Hepatocyte (in vitro differentiated cells): ENCODE results near the gene ZNF90.

Experiments
- EZH2 ChIP-seq: fragments of 200-600 bp; sonication (generic); IDR thresholded peaks from 2 replicates; pipeline ENCODE4 v1.6.1; 2016; ENCODE audit warnings: antibody characterized with exemption, mild to moderate bottlenecking, borderline replicate concordance
- TF ChIP-seq, protein P1 (sequence below): fragments of 200-600 bp; sonication (generic); IDR thresholded peaks from 2 replicates; pipeline ENCODE4 v1.5.1; 2016; ENCODE audit warnings: antibody characterized with exemption, mild to moderate bottlenecking; ENCODE audit not compliant: poor library complexity

DNA sequence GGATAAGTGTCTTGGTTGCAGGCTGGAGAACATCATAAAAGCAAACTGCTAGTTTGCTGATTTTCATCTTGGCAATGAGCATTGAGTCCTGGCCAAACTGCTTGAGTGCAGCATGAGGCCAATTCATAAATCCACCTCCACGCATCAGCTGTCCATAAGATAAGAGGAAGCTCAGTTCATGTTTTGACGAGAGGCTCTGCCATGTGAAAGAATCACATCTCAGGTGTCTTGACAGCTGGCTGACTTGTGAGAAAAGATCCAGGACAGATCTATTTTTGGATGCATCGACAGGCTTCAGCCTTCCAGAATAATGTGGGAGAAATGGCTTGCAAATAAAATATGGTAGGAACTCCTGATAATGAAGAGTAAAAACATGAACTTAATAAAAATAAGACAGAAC lies 33.1 kb upstream of the ZNF90 start:
- TF ChIP-seq, protein P1, sequence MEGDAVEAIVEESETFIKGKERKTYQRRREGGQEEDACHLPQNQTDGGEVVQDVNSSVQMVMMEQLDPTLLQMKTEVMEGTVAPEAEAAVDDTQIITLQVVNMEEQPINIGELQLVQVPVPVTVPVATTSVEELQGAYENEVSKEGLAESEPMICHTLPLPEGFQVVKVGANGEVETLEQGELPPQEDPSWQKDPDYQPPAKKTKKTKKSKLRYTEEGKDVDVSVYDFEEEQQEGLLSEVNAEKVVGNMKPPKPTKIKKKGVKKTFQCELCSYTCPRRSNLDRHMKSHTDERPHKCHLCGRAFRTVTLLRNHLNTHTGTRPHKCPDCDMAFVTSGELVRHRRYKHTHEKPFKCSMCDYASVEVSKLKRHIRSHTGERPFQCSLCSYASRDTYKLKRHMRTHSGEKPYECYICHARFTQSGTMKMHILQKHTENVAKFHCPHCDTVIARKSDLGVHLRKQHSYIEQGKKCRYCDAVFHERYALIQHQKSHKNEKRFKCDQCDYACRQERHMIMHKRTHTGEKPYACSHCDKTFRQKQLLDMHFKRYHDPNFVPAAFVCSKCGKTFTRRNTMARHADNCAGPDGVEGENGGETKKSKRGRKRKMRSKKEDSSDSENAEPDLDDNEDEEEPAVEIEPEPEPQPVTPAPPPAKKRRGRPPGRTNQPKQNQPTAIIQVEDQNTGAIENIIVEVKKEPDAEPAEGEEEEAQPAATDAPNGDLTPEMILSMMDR = no peak
- no peak for TF ChIP-seq EZH2
